K562 (cell line): ENCODE measurements around the gene NR1H2. TPM values are rescaled to one million over a fixed set of nuclear protein-coding genes. Genes with fewer than 3 reads are reported as not detected.

ENCODE experiments used
- ARID2 ChIP-seq: fragments of 450-650 bp; IDR thresholded peaks from 2 replicates; pipeline ENCODE4 v1.6.1; 2017; ENCODE audit warnings: antibody characterized with exemption, mild to moderate bottlenecking
- ATF3 ChIP-seq, 2 experiments: fragments of 450-650 bp in 1 of 2; sonication (generic) in 1 of 2; formaldehyde crosslinking in 1 of 2; IDR thresholded peaks in 1 of 2; conservative IDR thresholded peaks in 1 of 2; 2 replicates each; pipeline versions ENCODE4 v1.6.1 to v1.8.1; 2016 to 2023; ENCODE audit warnings: mild to moderate bottlenecking in 2 of 2, moderate library complexity in 2 of 2, inconsistent platforms in 1 of 2, missing genetic modification reagents in 1 of 2
- CBX3 ChIP-seq, 2 experiments: IDR thresholded peaks; 1 replicate in 1 of 2; 2 replicates in 1 of 2; pipeline ENCODE4 v1.6.1; 2012; ENCODE audit warnings: inconsistent platforms in 2 of 2, low read length in 2 of 2, borderline replicate concordance in 1 of 2, control low read depth in 1 of 2
- CSDE1 ChIP-seq, 2 experiments: fragments of 450-650 bp; IDR thresholded peaks; 2 replicates each; pipeline ENCODE4 v1.6.1; 2016; ENCODE audit warnings: mild to moderate bottlenecking in 1 of 2
- DNMT1 ChIP-seq: fragments of 450-650 bp; IDR thresholded peaks from 2 replicates; pipeline ENCODE4 v1.6.1; 2016; ENCODE audit warnings: antibody characterized with exemption, mild to moderate bottlenecking
- DPF2 ChIP-seq: fragments of 450-650 bp; IDR thresholded peaks from 2 replicates; pipeline ENCODE4 v1.6.1; 2016
- HDGF ChIP-seq: fragments of 450-650 bp; IDR thresholded peaks from 2 replicates; pipeline ENCODE4 v1.6.1; 2016
- HES1 ChIP-seq: fragments of 450-650 bp; IDR thresholded peaks from 2 replicates; pipeline ENCODE4 v1.6.1; 2016; ENCODE audit warnings: low read depth, mild to moderate bottlenecking, moderate library complexity
- ID3 ChIP-seq, 2 experiments: fragments of 250-450 bp in 1 of 2; fragments of 450-650 bp in 1 of 2; sonication (Bioruptor Pico) in 1 of 2; IDR thresholded peaks; 2 replicates each; pipeline versions ENCODE4 v1.6.1 to v1.8.0; 2016 to 2021; ENCODE audit warnings: mild to moderate bottlenecking in 2 of 2, moderate library complexity in 2 of 2, missing compliant biosample characterization in 1 of 2, missing genetic modification characterization in 1 of 2
- MECOM ChIP-seq: fragments of 250-450 bp; sonication (Bioruptor Pico); IDR thresholded peaks from 2 replicates; pipeline ENCODE4 v1.8.0; 2022; ENCODE audit warnings: inconsistent platforms
- NRF1 ChIP-seq, 2 experiments: fragments of 450-650 bp; IDR thresholded peaks in 1 of 2; conservative IDR thresholded peaks in 1 of 2; 2 replicates each; pipeline ENCODE4 v1.6.1; 2014; ENCODE audit warnings: mild to moderate bottlenecking in 2 of 2
- POLR2B ChIP-seq: fragments of 450-650 bp; IDR thresholded peaks from 2 replicates; pipeline ENCODE4 v1.6.1; 2018; ENCODE audit warnings: low read depth; ENCODE audit not compliant: partially characterized antibody
- SMARCA5 ChIP-seq: fragments of 450-650 bp; IDR thresholded peaks from 2 replicates; pipeline ENCODE4 v1.6.1; 2016
- ZBTB40 ChIP-seq, 2 experiments: fragments of 450-650 bp in 1 of 2; sonication (generic) in 1 of 2; formaldehyde crosslinking in 1 of 2; IDR thresholded peaks; 2 replicates each; pipeline versions ENCODE4 v1.7.1 to v1.9.0; 2016 to 2022; ENCODE audit warnings: inconsistent platforms in 1 of 2, mild to moderate bottlenecking in 1 of 2, missing genetic modification reagents in 1 of 2
- ZNF511 ChIP-seq: sonication (generic); formaldehyde crosslinking; IDR thresholded peaks from 2 replicates; pipeline ENCODE4 v1.8.0; 2022; ENCODE audit warnings: mild to moderate bottlenecking, missing genetic modification reagents
- polyA plus RNA-seq, 8 experiments: library from polyadenylated mRNA; depleted of rRNA in 4 of 8; stranded (reverse) in 5 of 8; unstranded in 3 of 8; fragments of >200 nt; fragmentation: Nextera tagmentation in 2 of 8; fragmentation: Illumina TruSeq in 1 of 8; extraction: Ambion mirVana in 2 of 8; extraction: Trizol in 1 of 8; gene quantifications; 2 replicates each; pipeline versions ENCODE4 v1.2.1 to v1.2.3, GENCODE V29; 2011 to 2014; ENCODE audit warnings: inconsistent platforms in 1 of 8, missing spikeins in 1 of 8
- total RNA-seq, 7 experiments: library from RNA; depleted of rRNA in 6 of 7; stranded (reverse); fragments of >200 nt in 6 of 7; fragmentation: Illumina TruSeq in 2 of 7; extraction: Trizol in 2 of 7; gene quantifications; 2 replicates each; pipeline versions ENCODE4 v1.2.1 to v1.2.3, GENCODE V29; 2011 to 2021; ENCODE audit warnings: low replicate concordance in 1 of 7

Gene NR1H2
- total and polyA plus RNA-seq, 9 of the 15 experiments (the other 6 are each of a cell fraction or from before 2014, with no cell fraction given) = 0.11 to 73.8 (median 24.0) TPM

GRCh38 chr19:50330365-50331078 lies 45.7 kb upstream of the NR1H2 start (continued):
- TF ChIP-seq NRF1 (conservative IDR thresholded peaks at IDR 0.05 in 1 of 2, IDR thresholded peaks at IDR 0.05 in 1 of 2) (peak; percentile 93), ATF3 (IDR thresholded peaks at IDR 0.05) (no peak), ATF3 (CRISPR knock-in tag; conservative IDR thresholded peaks at IDR 0.05) (no peak), POLR2B (peak; percentile 74), MECOM (no peak), SMARCA5 (peak; percentile 66), ZNF511 (CRISPR knock-in tag) (no peak), ARID2 (peak; percentile 13; the same call in 1 of the 2 replicates), ID3 (CRISPR knock-in tag; IDR thresholded peaks at IDR 0.05) (no peak), ID3 (tag; IDR thresholded peaks at IDR 0.05) (peak; percentile 78), ZBTB40 (IDR thresholded peaks at IDR 0.05) (peak; percentile 64), ZBTB40 (CRISPR knock-in tag; IDR thresholded peaks at IDR 0.05) (no peak), CBX3 (IDR thresholded peaks at IDR 0.05; ENCODE audit: borderline replicate concordance in 1 of 2, low read length in 2 of 2) (no peak), HDGF (0 out of 2 replicates have a peak, but pooled peaks have one; percentile 44), CSDE1 (IDR thresholded peaks at IDR 0.05) (no peak), DPF2 (peak; percentile 70), HES1 (no peak), DNMT1 (peak; percentile 61; the same call in 1 of the 2 replicates)
